Measurements from ENCODE around the gene TPPP3.

DNA sequence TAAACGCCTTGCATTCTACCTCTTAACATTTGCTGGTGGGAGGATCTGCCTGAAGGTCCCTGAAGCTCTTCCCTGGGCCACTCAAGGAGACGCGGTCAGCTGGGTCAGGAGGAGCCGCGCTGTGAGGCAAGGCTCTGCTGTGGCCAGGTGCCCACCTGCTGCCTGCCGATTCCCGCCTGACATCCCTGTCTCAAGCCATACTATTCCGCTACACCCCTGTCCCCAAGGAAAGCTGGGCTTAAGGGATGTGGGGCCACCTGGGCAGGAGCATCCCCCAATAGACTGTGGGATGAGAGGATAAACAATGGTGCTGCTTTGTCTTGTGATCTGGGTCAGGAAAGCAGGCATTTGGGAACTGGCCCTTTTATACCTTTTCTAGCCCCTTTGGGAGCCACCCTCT, 5.1 kb downstream of the TPPP3 start:
- TF ChIP-seq, protein P1, sequence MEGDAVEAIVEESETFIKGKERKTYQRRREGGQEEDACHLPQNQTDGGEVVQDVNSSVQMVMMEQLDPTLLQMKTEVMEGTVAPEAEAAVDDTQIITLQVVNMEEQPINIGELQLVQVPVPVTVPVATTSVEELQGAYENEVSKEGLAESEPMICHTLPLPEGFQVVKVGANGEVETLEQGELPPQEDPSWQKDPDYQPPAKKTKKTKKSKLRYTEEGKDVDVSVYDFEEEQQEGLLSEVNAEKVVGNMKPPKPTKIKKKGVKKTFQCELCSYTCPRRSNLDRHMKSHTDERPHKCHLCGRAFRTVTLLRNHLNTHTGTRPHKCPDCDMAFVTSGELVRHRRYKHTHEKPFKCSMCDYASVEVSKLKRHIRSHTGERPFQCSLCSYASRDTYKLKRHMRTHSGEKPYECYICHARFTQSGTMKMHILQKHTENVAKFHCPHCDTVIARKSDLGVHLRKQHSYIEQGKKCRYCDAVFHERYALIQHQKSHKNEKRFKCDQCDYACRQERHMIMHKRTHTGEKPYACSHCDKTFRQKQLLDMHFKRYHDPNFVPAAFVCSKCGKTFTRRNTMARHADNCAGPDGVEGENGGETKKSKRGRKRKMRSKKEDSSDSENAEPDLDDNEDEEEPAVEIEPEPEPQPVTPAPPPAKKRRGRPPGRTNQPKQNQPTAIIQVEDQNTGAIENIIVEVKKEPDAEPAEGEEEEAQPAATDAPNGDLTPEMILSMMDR (IDR thresholded peaks at IDR 0.05; ENCODE audit: low read length), result no peak
- TF ChIP-seq EZH2 (optimal IDR thresholded peaks at IDR 0.05; ENCODE audit: low read depth, low read length), result no peak
- no peak for TF ChIP-seq EZH2phosphoT487 (IDR thresholded peaks at IDR 0.05; ENCODE audit: low read length)

Data from MM.1S (cell line).